Measurements from ENCODE around the gene EGFLAM. TPM values are rescaled to one million over a fixed set of nuclear protein-coding genes. Genes with fewer than 3 reads are reported as not detected.
A peak's percentile ranks its signal among the peaks of the same experiment; 100 is the strongest.

Gene EGFLAM
- total RNA-seq, 1 experiment from 2014 or later = not detected

- DNase-seq (ENCODE audit: low read depth) = no peak
Measured at GRCh38 chr5:38417658-38418017, 159.3 kb downstream of the EGFLAM start.

GRCh38 chr5:38420246-38420645 is 161.9 kb downstream of the EGFLAM start:
- no peak for DNase-seq (ENCODE audit: low read depth)

- DNase-seq (ENCODE audit: low read depth) = peak; percentile 71
Measured at GRCh38 chr5:38420691-38421390, 162.5 kb downstream of the EGFLAM start.

GRCh38 chr5:38422622-38423021 is 164.3 kb downstream of the EGFLAM start:
- no peak for DNase-seq (ENCODE audit: low read depth)

- no peak for DNase-seq (ENCODE audit: low read depth)
Measured at GRCh38 chr5:38423276-38424147, 165.2 kb downstream of the EGFLAM start.

- DNase-seq (ENCODE audit: low read depth) = peak; percentile 43
Measured at GRCh38 chr5:38424148-38425060, 166.0 kb downstream of the EGFLAM start.

GRCh38 chr5:38426490-38426889 is 168.1 kb downstream of the EGFLAM start:
- DNase-seq (ENCODE audit: low read depth) = peak; percentile 56

- DNase-seq (ENCODE audit: low read depth) = peak; percentile 24
Measured at GRCh38 chr5:38426986-38427950, 168.9 kb downstream of the EGFLAM start.

GRCh38 chr5:38431242-38431853 is 173.0 kb downstream of the EGFLAM start:
- no peak for DNase-seq (ENCODE audit: low read depth)

- peak; percentile 89 for DNase-seq (ENCODE audit: low read depth)
Measured at GRCh38 chr5:38433160-38433861, 175.0 kb downstream of the EGFLAM start.

- no peak for DNase-seq (ENCODE audit: low read depth)
Measured at GRCh38 chr5:38434966-38435705, 176.8 kb downstream of the EGFLAM start.

GRCh38 chr5:38438757-38439156 is 180.4 kb downstream of the EGFLAM start:
- DNase-seq (ENCODE audit: low read depth) = no peak

GRCh38 chr5:38441453-38442246 is 183.3 kb downstream of the EGFLAM start:
- peak; percentile 89 for DNase-seq (ENCODE audit: low read depth)

- DNase-seq (ENCODE audit: low read depth) = no peak
Measured at GRCh38 chr5:38442247-38442573, 183.9 kb downstream of the EGFLAM start.

GRCh38 chr5:38443390-38443789 is 185.0 kb downstream of the EGFLAM start:
- DNase-seq (ENCODE audit: low read depth) = no peak

GRCh38 chr5:38445374-38446028 is 187.1 kb downstream of the EGFLAM start:
- no peak for DNase-seq (ENCODE audit: low read depth)

- no peak for DNase-seq (ENCODE audit: low read depth)
Measured at GRCh38 chr5:38446029-38446522, 187.7 kb downstream of the EGFLAM start.

- no peak for DNase-seq (ENCODE audit: low read depth)
Measured at GRCh38 chr5:38447056-38447455, 188.7 kb downstream of the EGFLAM start.
